ENCODE measurements around the gene STAT1.

The STAT1 gene

DNA sequence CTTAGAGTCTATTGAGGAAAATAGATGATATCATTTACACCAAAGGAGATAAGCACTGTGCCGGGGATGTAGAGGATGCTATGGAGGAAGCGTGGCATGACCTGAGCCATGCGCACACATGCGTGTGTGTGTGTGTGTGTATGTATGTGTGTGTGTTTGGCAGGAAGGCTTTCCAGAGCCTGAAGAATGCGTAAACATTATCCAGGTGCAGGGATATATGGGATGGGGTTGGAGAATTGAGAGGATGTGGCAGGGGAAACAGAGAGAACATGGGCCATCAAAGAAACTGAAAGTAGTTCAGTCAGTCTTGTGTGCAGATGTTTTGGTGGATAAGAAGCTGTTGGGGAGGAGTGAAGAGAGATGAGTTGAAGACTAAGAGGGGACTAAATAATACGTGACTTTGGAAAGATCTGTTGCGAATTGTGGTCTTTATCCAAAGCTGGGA lies 9.3 kb upstream of the STAT1 start:
- TF ChIP-seq, protein P1, sequence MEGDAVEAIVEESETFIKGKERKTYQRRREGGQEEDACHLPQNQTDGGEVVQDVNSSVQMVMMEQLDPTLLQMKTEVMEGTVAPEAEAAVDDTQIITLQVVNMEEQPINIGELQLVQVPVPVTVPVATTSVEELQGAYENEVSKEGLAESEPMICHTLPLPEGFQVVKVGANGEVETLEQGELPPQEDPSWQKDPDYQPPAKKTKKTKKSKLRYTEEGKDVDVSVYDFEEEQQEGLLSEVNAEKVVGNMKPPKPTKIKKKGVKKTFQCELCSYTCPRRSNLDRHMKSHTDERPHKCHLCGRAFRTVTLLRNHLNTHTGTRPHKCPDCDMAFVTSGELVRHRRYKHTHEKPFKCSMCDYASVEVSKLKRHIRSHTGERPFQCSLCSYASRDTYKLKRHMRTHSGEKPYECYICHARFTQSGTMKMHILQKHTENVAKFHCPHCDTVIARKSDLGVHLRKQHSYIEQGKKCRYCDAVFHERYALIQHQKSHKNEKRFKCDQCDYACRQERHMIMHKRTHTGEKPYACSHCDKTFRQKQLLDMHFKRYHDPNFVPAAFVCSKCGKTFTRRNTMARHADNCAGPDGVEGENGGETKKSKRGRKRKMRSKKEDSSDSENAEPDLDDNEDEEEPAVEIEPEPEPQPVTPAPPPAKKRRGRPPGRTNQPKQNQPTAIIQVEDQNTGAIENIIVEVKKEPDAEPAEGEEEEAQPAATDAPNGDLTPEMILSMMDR (IDR thresholded peaks at IDR 0.05; ENCODE audit: insufficient read depth, low read depth, low read length, missing control alignments), result no peak
- H3K4me3 ChIP-seq (ENCODE audit: low read depth, low read length), result no peak overlapping the region
- DNase-seq (ENCODE audit: low read depth), result no peak

DNA sequence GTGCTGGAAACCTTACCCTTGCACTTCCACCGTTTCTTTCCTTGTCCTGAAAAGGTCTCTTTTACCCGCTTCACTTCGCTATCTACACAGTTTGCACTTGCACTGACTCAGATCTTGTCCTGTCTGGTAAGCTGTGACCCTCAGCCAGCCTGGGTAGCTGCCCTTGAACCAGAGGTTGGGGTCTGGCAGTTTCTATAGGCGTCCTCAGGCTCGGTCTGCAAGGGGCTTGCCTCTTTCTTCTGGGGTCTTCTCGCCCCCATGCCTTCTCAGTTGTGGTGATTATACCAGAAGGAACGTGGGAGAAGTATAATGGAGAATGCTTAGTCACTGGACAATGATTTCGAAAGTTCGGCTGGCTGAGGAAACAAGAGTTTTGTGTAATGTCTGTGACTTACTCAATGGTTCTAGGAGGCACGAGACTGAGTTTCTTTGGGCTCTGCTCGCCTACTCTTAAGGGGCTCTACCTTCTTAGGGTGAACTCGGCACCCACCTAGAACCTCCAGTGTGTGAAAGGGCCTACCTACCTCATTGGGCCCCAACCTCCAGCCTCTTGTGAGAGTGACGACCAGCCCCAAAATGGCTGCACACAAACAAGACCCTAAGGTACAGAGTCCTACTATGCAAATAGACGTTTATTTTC lies 6.9 kb upstream of the STAT1 start:
- H3K4me3 ChIP-seq (ENCODE audit: low read depth, low read length), result peak overlapping the region; percentile 72
- DNase-seq (ENCODE audit: low read depth), result peak; percentile 85
- TF ChIP-seq, protein P1 (IDR thresholded peaks at IDR 0.05; ENCODE audit: insufficient read depth, low read depth, low read length, missing control alignments), result no peak

DNA sequence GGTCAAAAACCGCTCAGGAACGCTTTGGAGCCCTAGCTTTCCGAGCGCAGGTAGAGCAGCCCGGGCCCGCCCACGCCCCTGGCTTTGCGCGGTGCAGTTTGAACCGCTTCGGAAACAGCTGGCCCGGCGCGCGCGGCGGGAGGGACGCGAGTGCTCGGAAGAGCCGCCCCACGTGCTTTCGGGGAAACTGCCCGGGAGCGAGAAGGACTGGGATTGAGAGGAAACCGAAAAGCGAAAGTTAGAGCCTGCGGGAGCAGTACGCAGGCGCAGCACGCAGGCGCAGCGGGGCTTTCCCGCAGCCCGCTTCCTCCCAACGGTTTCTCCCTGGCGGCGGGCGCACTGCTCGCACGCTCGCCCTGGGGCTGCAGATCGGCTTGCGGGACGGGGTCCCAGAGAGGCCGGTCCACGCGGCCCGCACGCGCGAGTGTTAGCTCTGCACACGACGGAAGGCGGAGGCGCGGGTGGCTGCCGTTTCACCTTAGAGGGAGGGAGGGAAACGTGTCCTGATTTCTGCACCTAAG lies 6.3 kb upstream of the STAT1 start:
- TF ChIP-seq, protein P1 (IDR thresholded peaks at IDR 0.05; ENCODE audit: insufficient read depth, low read depth, low read length, missing control alignments), result no peak
- peak overlapping the region; percentile 72 for H3K4me3 ChIP-seq (ENCODE audit: low read depth, low read length)
- DNase-seq (ENCODE audit: low read depth), result peak; percentile 99

DNA sequence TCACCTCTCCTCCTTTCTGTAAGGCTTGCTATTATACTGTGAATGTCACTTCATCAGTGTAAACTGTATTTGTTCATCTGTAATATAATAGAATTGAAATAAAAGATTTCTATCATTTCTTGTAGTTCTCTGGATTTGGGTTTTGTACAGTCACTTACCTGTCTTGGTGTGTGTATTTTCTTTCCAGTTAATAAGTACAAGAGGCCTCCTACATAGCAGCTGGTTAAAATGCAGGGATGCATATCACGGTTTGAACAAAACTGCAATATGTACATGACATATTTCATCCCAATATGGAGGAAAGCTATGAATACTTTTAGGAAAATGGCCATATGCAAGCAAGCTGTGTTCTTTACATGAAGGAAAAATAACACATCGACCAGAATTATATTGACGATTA lies 5.4 kb upstream of the STAT1 start:
- no peak for DNase-seq (ENCODE audit: low read depth)
- no peak overlapping the region for H3K4me3 ChIP-seq (ENCODE audit: low read depth, low read length)
- TF ChIP-seq, protein P1 (IDR thresholded peaks at IDR 0.05; ENCODE audit: insufficient read depth, low read depth, low read length, missing control alignments), result no peak

DNA sequence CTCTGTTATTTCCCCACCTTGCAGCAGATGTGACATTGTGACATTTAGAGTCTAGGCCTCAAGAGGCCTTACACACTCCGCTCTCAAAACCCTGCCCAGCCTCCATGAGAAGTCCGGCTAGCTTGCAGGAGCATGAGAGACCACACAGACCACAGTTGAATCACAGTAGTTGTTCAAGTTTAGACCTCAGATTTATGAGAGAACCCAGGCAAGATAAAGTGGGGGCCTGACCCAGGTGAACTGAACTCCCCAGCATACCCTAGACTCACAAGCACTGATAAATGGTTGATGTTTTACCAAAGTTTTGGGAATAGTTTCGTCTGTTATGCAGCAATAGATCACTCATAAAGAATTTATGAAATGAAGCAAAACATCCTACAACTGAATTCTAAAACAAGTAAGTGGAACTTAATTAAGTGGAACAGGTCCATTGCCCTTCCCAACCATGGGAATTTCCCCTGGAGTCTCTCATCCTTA lies 4.7 kb upstream of the STAT1 start:
- TF ChIP-seq, protein P1 (IDR thresholded peaks at IDR 0.05; ENCODE audit: insufficient read depth, low read depth, low read length, missing control alignments), result no peak
- DNase-seq (ENCODE audit: low read depth), result no peak
- H3K4me3 ChIP-seq (ENCODE audit: low read depth, low read length), result no peak overlapping the region

DNA sequence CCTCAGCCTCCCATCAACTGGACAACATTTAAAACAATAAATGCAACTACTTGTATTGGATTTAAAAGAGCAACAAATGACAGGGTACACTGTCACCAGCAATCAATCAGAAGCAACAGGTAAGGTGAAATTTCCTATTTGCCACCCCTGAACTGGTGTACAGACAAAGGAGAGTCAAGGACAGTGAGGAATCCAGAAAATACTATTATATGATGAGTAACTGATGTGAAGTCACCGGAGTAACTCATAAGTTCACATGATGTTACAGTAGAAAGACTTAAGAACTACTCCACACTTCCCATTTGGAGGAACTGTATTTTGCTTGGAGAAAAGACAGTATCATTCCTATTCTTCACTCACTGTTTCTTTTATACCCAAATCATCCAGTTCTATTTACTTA lies 4.1 kb upstream of the STAT1 start:
- no peak overlapping the region for H3K4me3 ChIP-seq (ENCODE audit: low read depth, low read length)
- no peak for DNase-seq (ENCODE audit: low read depth)
- TF ChIP-seq, protein P1 (IDR thresholded peaks at IDR 0.05; ENCODE audit: insufficient read depth, low read depth, low read length, missing control alignments), result no peak

DNA sequence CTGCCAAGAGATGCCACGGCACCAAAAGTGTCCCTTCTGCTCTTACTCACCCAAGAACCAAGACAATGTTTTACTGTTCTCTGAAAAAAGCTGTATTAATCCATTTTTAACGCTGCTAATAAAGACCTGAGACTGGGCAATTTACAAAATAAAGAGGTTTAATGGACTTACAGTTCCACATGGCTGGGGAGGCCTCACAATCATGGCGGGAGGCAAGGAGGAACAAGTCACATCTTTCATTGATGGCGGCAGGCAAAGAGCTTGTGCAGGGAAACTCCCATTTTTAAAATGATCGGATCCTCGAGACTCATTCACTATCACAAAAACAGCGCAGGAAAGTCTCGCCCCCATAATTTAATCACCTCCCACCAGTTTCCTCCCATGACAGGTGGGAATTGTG lies 1.9 kb upstream of the STAT1 start:
- DNase-seq (ENCODE audit: low read depth), result no peak
- no peak overlapping the region for H3K4me3 ChIP-seq (ENCODE audit: low read depth, low read length)
- TF ChIP-seq, protein P1 (IDR thresholded peaks at IDR 0.05; ENCODE audit: insufficient read depth, low read depth, low read length, missing control alignments), result no peak
